HAP-1 (cell line): ENCODE results near the gene ROPN1L.
A peak's percentile ranks its signal among the peaks of the same experiment; 100 is the strongest.

Source experiments
- DNase-seq, 2 experiments: peaks; one replicate each; pipeline ENCODE4 v3.0.0-alpha.2; 2016 to 2020; ENCODE audit warnings: low spot score in 2 of 2
- H3K27me3 ChIP-seq: fragments of 250-450 bp; sonication (Bioruptor Pico); 2 replicates; pipeline ENCODE4 v1.5.1; 2020; ENCODE audit warnings: low read depth, mild to moderate bottlenecking, moderate library complexity
- H3K36me3 ChIP-seq: fragments of 250-450 bp; sonication (Bioruptor Pico); replicated peaks from 2 replicates; pipeline ENCODE4 v1.5.1; 2020; ENCODE audit warnings: mild to moderate bottlenecking
- H3K4me1 ChIP-seq: fragments of 250-450 bp; sonication (Bioruptor Pico); 2 replicates; pipeline ENCODE4 v1.5.1; 2020; ENCODE audit warnings: mild to moderate bottlenecking
- H3K4me3 ChIP-seq: fragments of 250-450 bp; sonication (Bioruptor Pico); 2 replicates; pipeline ENCODE4 v1.5.1; 2020; ENCODE audit warnings: mild to moderate bottlenecking, moderate library complexity
- H3K9me3 ChIP-seq: fragments of 250-450 bp; sonication (Bioruptor Pico); 2 replicates; pipeline ENCODE4 v1.5.1; 2020; ENCODE audit warnings: mild to moderate bottlenecking, moderate library complexity
- in situ Hi-C: fragments of 300-500 bp; cut with MboI; formaldehyde crosslinking; loops from 3 replicates; pipeline ENCODE4 v1.14.3; 2020; ENCODE audit warnings: low sequenced_read_pairs, inconsistent platforms, mixed read lengths

Gene ROPN1L

DNA sequence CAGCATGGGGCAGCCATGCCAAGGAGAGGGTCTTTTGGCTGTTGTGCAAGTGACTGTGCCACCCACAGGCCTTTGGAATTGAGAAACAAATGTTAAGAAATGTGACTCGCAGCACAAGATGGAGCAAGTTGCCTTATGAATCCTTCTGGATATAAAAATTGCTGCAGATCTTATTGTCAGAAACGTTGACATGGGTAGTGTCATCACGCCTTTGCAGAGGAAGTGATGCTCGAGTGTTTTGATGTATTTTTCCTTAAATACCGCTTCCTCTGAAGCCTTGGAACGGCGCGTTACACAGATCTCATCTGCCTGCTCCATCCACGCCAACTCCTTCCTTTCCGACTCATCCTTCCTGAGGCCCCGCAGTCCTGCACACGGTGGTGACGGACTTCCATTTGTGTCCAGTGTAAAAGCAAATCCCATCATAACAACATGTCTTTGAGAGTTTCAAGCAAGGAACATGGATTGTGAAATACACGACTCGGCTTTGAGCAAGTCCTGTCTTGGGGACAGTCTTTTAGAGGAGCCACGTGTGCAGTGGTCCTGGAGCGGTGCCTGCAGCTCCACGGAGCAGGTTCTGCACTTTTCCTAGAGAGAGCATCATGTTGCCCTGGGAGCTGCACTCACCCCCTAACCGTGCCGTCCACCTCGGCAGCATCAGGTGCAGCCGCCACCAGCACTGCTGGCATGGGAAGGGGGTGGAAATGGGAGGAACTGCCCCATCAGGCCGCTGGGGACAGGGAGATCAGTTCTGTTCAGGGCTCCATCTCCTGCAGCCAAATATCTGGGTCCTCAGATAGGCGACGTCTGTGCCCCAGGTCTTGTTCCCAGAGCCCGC, 15.1 kb downstream of the ROPN1L start:
- H3K36me3 ChIP-seq: no peaks in the 10 kb centered on the region
- H3K4me1 ChIP-seq: no peaks in the 10 kb centered on the region
- in situ Hi-C loops: no loop called here
- no peaks in the 10 kb centered on the region for H3K9me3 ChIP-seq
- DNase-seq: no peak
- H3K4me3 ChIP-seq: no peak overlapping the region
- no peaks in the 10 kb centered on the region for H3K27me3 ChIP-seq

DNA sequence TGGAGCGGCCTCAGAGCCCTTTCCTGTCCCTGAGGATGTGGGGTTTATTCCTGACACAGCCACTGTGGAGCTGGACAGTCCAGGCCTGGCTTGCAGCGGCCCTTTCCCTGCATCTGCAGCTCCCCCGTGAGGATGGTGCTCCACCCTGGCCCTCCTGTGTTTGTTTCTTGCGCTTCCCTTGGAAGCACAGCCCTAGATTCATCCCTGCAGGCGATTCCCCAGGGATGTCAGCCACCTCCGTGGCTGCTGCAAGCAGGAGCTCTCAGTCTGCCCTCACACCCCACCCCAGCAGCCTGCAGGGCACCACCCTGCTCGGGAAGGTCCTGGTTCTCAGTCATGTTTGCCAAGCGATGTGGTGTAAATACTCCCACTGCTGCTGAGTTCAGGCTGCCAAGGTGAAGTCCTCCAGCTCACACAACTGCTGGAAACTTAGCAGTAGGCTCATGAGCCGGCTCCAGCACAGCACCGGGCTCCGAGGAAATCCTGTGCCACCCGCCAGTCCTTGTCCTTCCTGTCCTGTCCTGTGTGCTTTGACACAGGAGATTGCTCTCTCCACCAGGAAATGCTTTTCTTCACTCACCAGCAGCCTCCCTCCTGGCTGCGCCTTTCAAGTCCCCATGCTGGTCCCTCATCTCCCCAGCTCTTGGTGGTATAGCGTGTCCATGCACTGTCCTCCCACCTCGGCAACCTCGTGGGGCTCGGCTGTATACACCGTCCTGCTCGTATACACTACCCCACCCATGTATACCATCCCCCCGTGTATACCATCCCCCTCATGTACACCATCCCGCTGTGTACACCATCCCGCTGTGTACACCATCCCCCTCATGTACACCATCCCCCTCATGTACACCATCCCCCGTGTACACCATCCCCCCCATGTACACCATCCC, 16.2 kb downstream of the ROPN1L start:
- H3K36me3 ChIP-seq: no peaks in the 10 kb centered on the region
- in situ Hi-C loops: no loop called here
- DNase-seq: peak in 1 of 2 experiments; percentile 32

DNA sequence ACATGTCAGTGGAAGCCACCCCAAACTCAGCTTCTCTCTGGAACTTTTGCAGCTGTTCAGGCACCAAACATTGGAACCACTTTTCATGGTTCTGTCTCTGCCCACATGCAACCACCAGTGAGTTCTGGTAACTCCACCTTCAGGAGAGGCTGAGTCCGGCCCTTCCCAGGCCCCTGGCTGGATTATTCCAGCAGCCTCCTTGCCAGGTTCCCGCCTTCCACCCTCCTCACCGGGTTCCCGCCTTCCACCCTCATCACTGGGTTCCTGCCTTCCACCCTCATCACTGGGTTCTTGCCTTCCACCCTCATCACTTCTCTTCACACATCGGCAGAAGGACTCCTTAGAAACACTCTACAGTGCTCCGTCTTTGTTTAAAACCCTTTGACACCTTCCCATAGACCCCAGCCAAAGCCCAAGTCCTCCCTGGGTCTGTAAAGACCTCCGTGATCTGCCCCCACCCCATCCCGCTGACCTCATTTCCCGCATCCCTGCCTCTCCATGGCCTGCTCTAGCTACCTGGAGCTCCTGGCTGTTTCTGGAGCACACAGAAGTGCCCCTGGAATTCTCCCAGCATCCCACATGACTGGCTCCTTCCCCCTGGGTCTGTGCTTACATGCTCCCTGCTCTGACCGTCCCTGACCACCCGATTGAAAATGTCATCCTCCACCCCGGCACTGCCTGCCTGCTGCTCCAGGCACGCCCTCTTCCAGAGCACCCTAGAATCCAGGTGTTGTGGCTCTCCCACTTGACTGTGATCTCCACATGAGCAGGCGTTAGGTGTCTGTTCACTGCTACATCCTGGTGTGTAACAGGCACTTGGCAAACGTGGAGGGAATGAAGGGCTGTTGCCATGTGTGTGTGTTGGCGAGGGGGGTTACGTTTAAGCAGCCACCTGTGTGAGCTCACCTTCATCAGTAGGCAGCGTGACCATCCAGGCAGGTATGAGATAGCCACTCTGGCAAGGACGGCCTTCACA, 17.7 kb downstream of the ROPN1L start:
- in situ Hi-C loops: no loop called here
- H3K36me3 ChIP-seq: no peaks in the 10 kb centered on the region

More for the DNA sequence above, 16.2 kb downstream of the ROPN1L start:
- no peak overlapping the region for H3K4me3 ChIP-seq
- no peaks in the 10 kb centered on the region for H3K4me1 ChIP-seq
- H3K9me3 ChIP-seq: no peaks in the 10 kb centered on the region
- 0 out of 2 replicates have a peak, but pooled peaks cover 4% of the 10 kb centered on the region for H3K27me3 ChIP-seq

DNA sequence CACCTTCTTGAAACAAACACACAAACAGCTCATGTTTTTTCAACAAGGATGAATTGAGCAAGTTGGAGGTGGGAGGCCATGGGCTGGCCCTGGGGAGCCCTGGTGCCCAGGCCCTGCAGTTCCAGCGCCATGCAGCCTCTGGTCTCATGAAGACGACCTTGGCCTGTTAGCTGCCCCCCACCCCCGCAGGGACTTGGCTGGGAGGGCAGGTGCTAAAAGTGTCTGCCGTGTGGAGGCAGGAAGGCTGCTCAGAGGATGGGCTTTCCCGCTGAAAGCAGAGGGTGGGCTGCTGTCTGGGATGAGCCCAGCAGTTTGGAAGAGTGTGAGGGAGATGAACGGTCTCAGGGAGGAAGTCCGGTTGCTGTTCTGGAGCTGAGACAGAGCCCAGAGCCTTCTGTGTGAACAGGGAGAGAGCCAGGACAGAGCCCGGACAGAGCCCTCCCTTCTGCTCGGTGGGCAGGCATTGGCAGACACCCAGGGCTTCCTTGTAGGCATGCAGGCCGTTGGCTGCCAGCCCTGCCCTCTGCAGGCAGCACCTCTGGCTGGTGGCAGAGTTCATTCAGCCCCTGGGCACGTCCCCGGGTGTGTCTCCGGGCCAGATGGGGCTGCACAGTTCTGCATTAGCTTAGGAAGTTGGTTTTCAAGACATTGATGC, 18.7 kb downstream of the ROPN1L start:
- Histone ChIP-seq H3K9me3 (no peaks in the 10 kb centered on the region), H3K36me3 (no peaks in the 10 kb centered on the region), H3K27me3 (0 out of 2 replicates have a peak, but pooled peaks cover 4% of the 10 kb centered on the region), H3K4me1 (no peaks in the 10 kb centered on the region), H3K4me3 (no peak overlapping the region)
- no peak for DNase-seq
- in situ Hi-C loops: no loop called here

More for the DNA sequence above, 17.7 kb downstream of the ROPN1L start:
- Histone ChIP-seq H3K9me3 (no peaks in the 10 kb centered on the region), H3K27me3 (0 out of 2 replicates have a peak, but pooled peaks cover 4% of the 10 kb centered on the region), H3K4me3 (no peak overlapping the region), H3K4me1 (no peaks in the 10 kb centered on the region)
- no peak for DNase-seq

DNA sequence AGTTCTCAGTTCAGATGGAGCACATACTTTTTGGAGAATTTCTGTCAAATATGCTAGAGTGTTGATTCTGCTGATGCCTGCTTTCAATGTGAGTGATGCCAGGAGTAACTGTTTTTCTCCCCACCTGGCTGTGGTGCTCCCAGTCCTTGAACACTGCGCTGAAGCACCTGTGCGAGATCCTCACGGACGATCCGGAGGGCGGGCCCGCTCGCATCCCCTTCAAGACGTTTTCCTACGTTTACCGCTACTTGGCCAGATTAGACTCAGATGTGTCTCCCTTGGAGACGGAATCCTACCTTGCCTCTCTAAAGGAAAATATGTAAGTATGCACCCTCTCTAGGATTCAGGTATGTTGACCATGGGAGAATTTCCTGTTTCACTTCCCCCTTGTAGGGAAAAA, 19.4 kb downstream of the ROPN1L start:
- Histone ChIP-seq H3K36me3 (no peaks in the 10 kb centered on the region), H3K4me1 (no peaks in the 10 kb centered on the region), H3K27me3 (0 out of 2 replicates have a peak, but pooled peaks cover 4% of the 10 kb centered on the region), H3K4me3 (no peak overlapping the region), H3K9me3 (no peaks in the 10 kb centered on the region)
- in situ Hi-C loops: no loop called here
- DNase-seq: no peak

DNA sequence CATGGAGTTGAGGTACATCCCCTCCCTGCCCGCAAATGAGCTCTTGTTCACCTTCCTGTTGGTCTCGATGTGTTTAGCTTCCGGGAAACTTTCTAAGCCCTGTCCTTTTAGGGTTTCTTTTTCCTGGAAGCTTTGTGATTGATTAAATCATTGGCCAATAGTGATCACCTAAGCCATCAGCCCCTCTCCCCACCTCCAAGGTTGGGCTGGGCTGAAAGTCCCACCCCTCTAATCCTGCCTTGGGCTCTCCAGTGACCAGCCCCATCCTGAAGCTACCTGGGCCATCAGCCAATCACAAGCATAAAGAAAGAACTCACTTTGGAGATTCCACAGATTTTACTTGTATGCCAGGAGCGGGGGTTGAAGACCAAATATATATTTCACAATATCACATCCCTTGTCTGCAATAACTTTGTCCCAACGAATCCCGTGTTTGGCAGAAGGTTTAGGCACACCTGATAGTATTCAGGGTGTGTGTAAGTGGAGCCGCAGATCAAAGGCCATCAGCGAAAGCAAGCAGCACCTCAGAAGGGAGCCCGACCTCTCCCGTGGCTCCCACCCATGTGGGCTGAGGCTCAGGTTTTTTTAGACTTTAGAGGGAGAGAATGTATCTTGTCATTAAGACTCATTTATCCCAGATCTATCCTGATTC, 20.4 kb downstream of the ROPN1L start:
- Histone ChIP-seq H3K9me3 (no peaks in the 10 kb centered on the region), H3K27me3 (0 out of 2 replicates have a peak, but pooled peaks cover 4% of the 10 kb centered on the region), H3K4me3 (no peak overlapping the region), H3K4me1 (no peaks in the 10 kb centered on the region), H3K36me3 (no peaks in the 10 kb centered on the region)
- in situ Hi-C loops: no loop called here
- DNase-seq: no peak

DNA sequence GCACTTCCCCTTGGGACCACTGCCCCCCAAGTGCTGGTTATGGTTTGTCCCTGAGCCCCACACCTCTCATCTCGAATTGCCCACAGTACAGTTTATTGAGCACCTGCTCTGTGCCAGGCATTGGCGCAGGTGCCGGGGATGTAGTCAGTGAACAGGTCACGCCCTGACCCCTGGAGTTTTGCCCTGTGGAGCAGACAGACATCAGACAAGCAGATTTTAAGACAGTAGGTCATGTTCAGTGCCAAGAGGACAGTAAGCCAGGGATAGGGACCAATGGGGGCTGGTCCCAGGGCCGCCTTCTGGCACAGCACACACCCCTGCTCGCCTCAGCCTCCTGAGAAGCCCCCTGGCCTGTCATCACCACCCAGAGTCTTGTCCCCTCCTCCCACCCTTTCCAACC, 21.9 kb downstream of the ROPN1L start:
- H3K9me3 ChIP-seq: no peaks in the 10 kb centered on the region
- no peak overlapping the region for H3K4me3 ChIP-seq
- H3K27me3 ChIP-seq: 0 out of 2 replicates have a peak, but pooled peaks cover 4% of the 10 kb centered on the region
- H3K36me3 ChIP-seq: no peaks in the 10 kb centered on the region
- no peak for DNase-seq
- in situ Hi-C loops: no loop called here
- no peaks in the 10 kb centered on the region for H3K4me1 ChIP-seq

DNA sequence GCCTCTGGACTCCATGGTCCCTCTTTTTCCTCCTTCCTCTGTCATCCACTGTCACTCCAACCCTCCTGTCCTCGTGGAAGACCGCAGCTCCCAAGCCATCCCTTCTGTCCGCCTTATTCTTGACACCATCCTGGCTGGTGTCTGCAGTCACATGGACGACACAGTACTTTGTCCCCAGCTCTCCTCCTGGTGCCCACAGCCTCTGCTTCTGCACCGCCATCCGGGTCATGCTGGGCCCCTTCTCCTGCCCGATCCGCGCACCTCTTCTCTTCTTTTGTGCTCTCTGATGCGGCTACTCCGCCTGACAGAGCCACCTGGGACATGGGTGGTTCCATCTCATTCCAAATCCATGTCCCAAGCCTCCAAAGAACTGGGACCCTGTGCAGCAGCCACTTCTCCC, 22.5 kb downstream of the ROPN1L start:
- H3K27me3 ChIP-seq: 0 out of 2 replicates have a peak, but pooled peaks cover 4% of the 10 kb centered on the region
- DNase-seq: no peak
- H3K4me3 ChIP-seq: no peak overlapping the region
- H3K36me3 ChIP-seq: no peaks in the 10 kb centered on the region
- H3K9me3 ChIP-seq: no peaks in the 10 kb centered on the region
- in situ Hi-C loops: no loop called here
- no peaks in the 10 kb centered on the region for H3K4me1 ChIP-seq

DNA sequence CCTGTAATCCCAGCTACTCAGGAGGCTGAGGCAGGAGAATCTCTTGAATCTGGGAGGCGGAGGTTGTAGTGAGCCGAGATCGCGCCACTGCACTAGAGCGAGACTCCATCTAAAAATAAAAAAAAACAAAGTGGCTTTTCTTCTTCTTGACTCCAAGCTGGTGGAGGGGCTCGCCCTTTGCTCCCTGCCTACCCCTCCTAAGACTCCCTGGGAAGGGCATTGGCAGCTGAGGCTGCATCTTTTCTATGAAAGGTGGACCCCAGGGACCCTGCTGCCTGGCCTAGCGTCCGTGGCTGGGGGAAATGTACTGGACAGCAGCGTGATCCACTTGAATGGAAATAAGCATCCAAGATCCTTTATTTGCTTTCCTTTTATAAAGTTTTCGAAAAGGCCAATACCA, 24.0 kb downstream of the ROPN1L start:
- in situ Hi-C loops: no loop called here
- Histone ChIP-seq H3K27me3 (peaks cover 5% of the 10 kb centered on the region; the same call in 1 of the 2 replicates), H3K36me3 (no peaks in the 10 kb centered on the region), H3K4me3 (no peak overlapping the region), H3K4me1 (no peaks in the 10 kb centered on the region), H3K9me3 (no peaks in the 10 kb centered on the region)
- no peak for DNase-seq

DNA sequence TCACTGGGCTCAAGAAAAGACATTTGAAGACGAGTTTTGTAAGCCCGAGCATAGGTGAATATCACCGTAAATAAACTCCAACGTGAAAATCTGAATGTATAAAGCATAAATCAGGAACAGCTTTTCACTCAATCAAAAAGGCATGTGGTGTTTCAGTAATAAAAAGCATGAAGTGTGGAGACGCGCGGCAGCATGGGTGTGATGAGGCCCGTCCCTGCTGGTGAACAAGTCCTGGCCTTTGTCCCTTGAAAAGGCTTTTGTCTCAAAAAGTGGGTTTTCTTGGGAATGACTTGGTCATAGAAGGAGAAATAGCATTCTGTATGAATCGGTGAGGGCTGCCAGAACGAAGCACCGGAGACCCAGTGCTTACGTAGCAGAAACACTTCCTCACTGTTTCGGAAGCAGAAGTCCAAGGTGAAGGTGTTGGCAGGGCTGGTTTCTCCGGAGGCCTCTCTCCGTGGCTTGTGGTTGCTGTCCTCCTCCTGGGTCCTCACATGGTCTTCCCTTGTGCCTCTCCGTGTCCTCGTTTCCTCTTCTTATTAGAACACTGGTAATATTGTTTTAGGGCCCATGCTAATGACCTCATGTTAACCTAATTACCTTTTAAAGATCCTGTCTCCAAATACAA, 24.9 kb downstream of the ROPN1L start:
- Histone ChIP-seq H3K4me3 (no peak overlapping the region), H3K4me1 (no peaks in the 10 kb centered on the region), H3K27me3 (peaks cover 6% of the 10 kb centered on the region; the same call in 1 of the 2 replicates), H3K9me3 (no peaks in the 10 kb centered on the region), H3K36me3 (no peaks in the 10 kb centered on the region)
- in situ Hi-C loops: no loop called here
- DNase-seq: no peak

DNA sequence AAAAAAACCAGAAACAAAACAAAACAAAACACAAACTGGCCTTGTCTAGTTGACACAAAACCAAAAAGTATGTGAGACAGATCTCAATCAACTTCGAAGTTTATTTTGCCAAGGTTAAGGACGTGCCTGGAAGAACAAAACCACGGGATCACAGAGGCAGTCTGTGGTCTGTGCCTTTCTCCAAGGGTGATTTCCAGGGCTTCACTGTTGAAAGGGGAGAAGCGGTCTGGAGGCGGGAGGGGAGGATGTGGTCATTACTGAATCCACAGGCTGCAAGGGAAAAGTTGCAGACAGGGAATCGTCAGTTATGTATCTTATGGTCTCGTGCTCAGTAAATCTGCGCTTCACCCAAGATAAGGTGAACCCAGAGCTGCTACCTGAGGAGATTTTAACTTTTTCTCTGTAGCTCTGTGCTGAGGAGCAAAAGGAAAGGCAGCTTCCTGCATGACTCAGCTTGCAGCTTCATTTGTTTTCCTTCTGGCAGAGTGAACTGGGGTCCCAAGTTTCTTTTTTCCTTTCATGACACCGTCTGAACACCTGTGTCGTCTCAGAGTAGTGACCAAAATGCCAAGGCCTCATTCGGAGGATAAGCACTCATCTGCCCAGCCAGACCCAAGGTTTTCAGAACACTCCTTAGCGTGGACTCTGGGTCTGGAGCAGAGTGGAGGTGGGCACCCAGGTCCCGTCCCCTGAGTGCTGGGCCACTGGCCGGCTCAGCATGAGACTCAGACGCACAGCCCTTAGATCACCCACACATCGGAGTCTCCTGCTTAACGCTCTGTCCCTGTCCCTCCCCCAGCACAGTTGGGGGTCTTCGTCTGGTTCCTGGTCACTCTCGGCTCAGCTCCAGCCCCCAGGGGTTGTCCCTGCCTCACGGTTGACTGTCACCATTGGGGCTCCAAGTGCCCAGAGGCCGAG, 25.9 kb downstream of the ROPN1L start:
- H3K27me3 ChIP-seq: peaks cover 2% of the 10 kb centered on the region; the same call in 1 of the 2 replicates
- H3K36me3 ChIP-seq: no peaks in the 10 kb centered on the region
- H3K4me3 ChIP-seq: no peak overlapping the region
- no peaks in the 10 kb centered on the region for H3K9me3 ChIP-seq
- DNase-seq: no peak
- H3K4me1 ChIP-seq: no peaks in the 10 kb centered on the region
- in situ Hi-C loops: no loop called here
